Mammary epithelial cell (primary cell): ENCODE measurements around the gene GPR3.

ENCODE experiments used
- CTCF ChIP-seq, 2 donors: IDR thresholded peaks in 1 of 2; conservative IDR thresholded peaks in 1 of 2; 2 replicates each; pipeline ENCODE4 v1.5.1; 2011 to 2012; ENCODE audit warnings: inconsistent platforms in 2 of 2, low read length in 2 of 2, mild to moderate bottlenecking in 2 of 2, control low read depth in 1 of 2, low read depth in 1 of 2; ENCODE audit not compliant: insufficient read depth in 1 of 2; ENCODE audit errors: extremely low read depth in 1 of 2
- EZH2 ChIP-seq: IDR thresholded peaks from 2 replicates; pipeline ENCODE4 v1.6.1; 2012; ENCODE audit warnings: low read length, inconsistent platforms, borderline replicate concordance

DNA sequence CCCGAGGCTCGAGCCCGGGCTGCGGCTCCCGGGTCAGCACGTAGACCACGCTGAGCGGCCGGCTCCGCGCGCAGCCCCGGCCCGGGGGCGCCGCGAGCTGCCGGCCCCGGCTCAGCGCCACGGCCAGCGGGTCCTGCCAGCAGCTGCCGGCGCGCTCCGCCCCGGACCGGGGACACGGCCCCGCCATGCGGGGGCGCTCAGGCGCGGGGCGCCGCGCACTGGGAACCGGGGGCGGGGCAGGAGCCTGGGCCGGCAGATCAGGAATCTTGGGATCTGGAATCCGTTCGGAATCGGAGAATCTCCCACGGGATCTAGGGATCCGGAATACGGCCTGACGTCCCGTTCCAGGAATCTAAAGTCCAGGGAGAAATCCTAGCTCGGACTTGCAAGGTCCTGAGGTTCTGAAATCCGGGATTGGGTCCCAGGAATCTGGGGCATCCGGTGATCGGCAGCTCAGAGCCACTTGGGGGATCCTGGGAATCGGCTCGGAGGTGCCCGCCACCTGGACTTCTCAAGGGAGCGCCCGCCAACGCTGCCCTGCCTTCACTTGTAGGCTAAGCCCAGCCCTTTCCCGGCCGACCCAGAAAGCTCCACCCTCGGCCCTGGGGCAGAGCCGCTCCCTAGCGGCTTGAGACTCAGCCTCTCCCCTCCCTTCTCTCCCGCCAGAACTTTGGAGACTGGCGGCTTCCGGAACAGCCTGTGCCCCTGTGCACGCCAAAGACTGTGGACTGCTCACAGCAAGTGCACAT is 25.8 kb upstream of the GPR3 start, which contains the start of gene MAP3K6:
- TF ChIP-seq CTCF (conservative IDR thresholded peaks at IDR 0.05 in 1 of 2, IDR thresholded peaks at IDR 0.05 in 1 of 2; ENCODE audit: extremely low read depth in 1 of 2, insufficient read depth in 1 of 2, low read depth in 1 of 2, low read length in 2 of 2), result peak in 1 of 2 donors; percentile 45
- no peak for TF ChIP-seq EZH2
